Activated CD4-positive, alpha-beta T cell treated with anti-CD3 and anti-CD28 coated beads for 4 hours (primary cell): ENCODE measurements around the gene PJA2.

Experiments used
- DNase-seq, 2 donors: peaks; one replicate each; pipeline ENCODE4 v3.0.0-alpha.2; 2020

Gene PJA2

GRCh38 chr5:109408991-109409843 is 557 bp downstream of the PJA2 start:
- DNase-seq, result peak; percentile 71 to 79

GRCh38 chr5:109407913-109408312 is 1.9 kb downstream of the PJA2 start:
- DNase-seq, result no peak

GRCh38 chr5:109406719-109407118 is 3.1 kb downstream of the PJA2 start:
- no peak for DNase-seq

- DNase-seq, result no peak
These were observed 5.3 kb downstream of the PJA2 start for GRCh38 chr5:109404428-109404960.

- no peak for DNase-seq
These were observed 6.3 kb downstream of the PJA2 start for GRCh38 chr5:109403469-109403868.

GRCh38 chr5:109399092-109399759 is 10.5 kb downstream of the PJA2 start:
- no peak for DNase-seq

- DNase-seq, result no peak
These were observed 12.8 kb downstream of the PJA2 start for GRCh38 chr5:109396965-109397364.

- DNase-seq, result no peak
These were observed 15.0 kb downstream of the PJA2 start for GRCh38 chr5:109394806-109395205.

DNA sequence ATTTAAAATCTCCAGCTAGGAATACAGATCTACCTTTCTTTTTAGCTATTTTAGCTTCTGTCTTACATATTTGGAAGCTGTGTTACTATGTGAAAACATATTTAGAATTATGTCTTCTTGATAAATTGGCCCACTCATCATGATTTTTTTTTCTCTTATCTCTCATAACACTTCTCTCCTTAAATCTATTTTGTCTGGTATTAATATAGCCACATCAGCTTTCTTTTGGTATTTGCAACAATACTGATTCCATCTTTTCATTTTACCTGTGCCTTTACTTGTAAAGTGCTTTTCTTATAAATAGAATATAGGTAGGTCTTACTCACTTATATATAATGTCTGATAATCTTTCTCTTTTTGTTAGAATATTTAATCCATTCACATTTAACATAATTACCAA is 19.6 kb downstream of the PJA2 start:
- no peak for DNase-seq

DNA sequence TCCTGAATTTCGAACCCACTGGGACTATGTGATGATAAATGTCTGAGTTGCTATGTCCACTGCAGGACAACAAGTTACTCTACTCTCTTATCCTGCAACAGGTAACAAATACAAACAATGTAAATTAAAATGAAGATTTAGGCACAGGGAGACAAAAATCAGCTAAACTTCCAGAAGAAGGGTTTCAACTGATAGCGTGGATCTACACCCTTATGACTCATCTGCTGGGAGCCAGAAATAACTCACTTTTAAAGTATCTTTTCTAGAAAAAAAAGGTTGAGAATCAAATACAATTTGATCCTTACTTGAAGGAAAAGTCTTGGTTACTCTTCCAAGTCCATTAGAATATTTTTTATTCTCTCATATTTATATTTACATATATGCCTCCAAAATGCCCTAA is 21.4 kb downstream of the PJA2 start:
- no peak for DNase-seq

- no peak for DNase-seq
These were observed 22.3 kb downstream of the PJA2 start for GRCh38 chr5:109387408-109387974.

- no peak for DNase-seq
These were observed 31.7 kb downstream of the PJA2 start for GRCh38 chr5:109378095-109378494.

- DNase-seq, result no peak
These were observed 35.1 kb downstream of the PJA2 start for GRCh38 chr5:109374625-109375024.

DNA sequence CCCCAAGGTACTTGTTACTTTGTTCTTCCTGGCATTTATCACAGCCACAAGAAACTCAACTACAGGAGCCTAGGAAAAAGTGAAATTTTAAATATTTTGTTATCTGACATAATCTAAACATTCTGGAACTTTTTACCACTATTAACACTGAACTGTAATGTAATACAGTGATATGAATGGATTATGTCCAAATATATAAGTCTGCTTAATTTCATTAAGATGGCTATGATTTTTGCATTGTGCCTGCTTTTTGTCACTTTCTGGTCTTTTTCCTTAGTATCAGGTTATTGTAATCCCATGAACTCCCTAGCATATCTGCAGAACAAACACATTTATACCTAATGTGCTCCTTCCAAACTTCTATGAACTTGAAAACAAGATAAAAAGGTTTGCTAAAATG is 35.8 kb downstream of the PJA2 start:
- DNase-seq, result no peak

GRCh38 chr5:109370343-109370742 is 39.4 kb downstream of the PJA2 start:
- no peak for DNase-seq

- no peak for DNase-seq
These were observed 44.1 kb downstream of the PJA2 start for GRCh38 chr5:109365653-109366052.

GRCh38 chr5:109364977-109365376 is 44.8 kb downstream of the PJA2 start:
- DNase-seq, result no peak

- no peak for DNase-seq
These were observed 50.1 kb downstream of the PJA2 start for GRCh38 chr5:109359642-109360041.

GRCh38 chr5:109357807-109358206 is 52.0 kb downstream of the PJA2 start:
- no peak for DNase-seq

GRCh38 chr5:109354761-109355160 is 55.0 kb downstream of the PJA2 start:
- no peak for DNase-seq

DNA sequence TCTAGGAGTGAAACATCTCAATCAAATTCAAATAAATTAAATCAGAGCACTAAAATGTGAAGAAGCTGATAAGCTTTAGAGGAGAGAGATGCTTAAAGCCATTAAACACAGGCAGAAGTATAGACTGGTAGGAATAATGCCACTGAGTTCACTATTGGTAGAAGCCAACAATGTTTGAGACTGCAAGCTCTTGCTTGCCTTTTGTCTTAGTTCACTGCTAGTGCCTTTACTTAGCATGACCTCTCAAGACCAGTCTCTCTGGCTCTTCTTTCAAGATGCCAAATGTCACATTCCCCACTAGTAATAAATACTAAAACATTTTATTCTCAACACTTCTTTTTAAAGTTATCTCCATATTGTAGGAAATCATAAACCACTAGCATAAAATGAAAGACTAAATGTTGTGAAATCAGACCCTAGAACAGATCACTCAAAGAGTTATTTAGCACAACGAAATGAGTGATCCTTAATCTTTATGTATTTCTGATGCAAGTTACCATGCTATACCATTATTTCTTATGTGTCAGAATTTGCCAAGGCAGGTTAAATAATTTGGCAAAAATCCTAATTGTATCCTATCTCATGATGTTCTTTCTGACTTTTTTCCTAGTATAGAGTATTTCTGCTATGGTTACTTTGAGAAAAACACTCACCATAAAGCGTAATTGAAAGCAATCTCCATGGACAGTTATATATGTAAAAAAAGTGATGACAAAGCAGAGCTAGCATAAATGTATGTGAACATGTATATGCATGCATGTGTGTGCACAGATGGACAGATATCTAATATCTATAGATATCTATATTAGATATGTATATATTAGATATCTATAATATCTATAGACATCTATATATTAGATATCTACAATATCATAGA is 57.5 kb downstream of the PJA2 start:
- no peak for DNase-seq

DNA sequence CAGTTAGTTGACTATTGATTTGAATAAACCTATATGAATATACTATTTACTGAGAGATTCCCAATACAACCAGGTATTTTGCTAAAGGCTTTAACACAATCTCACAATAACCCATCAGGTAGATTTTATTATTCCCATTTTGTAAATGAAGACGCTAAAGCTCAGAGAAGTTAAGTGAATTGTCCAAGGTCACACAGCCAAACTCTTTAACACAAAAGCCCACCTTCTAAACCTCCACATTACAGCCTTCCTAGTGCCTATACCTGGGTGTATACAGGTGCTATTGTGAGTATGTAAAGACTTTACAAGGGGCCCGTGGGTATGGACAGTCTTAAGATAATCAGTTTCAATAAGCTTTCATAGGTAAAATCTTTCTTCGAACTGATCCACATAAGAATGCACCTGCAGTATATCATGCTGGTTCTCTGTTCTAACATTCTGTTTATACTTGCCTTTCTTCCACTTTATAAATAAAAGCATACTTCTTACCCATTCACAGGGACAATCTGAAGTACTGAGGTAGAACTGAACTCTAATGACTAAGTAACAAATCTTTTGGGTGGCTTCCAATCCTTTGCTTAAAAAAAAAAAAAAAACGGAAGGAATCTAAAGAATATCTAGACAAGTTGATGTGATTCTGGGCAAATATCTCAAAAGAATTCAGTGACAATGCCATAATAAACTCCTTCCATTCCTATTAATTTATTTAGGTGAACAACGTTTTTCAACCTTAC is 59.1 kb downstream of the PJA2 start:
- no peak for DNase-seq
